Right kidney (tissue), 1 donor: ENCODE results near the gene LRFN4.

Experiments used
- DNase-seq: peaks from one replicate; pipeline ENCODE4 v3.0.0-alpha.2; 2016

The LRFN4 gene

DNA sequence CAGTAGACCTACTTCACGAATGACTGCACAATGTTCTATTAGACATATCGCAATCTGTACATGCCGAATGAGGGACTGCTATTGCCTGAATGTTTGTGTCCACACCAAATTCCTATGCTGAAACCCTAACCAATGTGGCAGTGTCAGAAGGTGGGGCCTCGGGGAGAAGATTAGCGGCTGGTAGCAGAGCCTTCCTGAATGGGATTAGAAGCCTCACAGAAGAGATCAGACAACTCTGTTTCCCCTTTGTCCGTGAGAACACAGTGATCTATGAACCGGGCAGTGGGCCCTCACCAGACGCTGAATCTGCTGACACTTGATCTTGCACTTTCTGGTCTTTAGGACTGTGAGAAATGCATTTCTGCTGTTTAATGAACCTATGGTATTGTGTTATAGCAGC is 33.1 kb downstream of the LRFN4 start:
- peak; percentile 44 for DNase-seq

- DNase-seq = no peak
Measured at GRCh38 chr11:66891851-66892660, 35.2 kb downstream of the LRFN4 start.

GRCh38 chr11:66892911-66893310 is 36.0 kb downstream of the LRFN4 start:
- DNase-seq = no peak

DNA sequence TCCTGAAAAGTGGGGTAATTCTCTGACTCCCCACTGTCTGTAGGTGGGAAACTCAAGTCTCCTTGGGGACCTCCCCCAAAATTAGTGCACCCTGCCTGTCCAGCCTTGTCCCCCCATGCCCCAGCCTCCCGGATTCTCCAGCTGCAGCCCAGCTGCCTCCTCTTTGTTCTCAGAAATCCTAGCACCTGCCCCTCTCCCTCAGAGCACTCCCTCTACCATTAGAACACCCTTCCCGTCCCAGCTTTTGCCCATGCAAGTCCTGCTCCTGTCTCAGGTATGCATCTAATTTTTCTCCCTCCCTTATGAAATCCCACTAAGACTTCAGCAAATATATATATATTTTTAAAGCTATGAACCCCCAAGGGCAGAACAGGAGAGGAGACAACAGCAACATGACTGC is 37.3 kb downstream of the LRFN4 start:
- no peak for DNase-seq

GRCh38 chr11:66901964-66902390 is 45.1 kb downstream of the LRFN4 start:
- no peak for DNase-seq

DNA sequence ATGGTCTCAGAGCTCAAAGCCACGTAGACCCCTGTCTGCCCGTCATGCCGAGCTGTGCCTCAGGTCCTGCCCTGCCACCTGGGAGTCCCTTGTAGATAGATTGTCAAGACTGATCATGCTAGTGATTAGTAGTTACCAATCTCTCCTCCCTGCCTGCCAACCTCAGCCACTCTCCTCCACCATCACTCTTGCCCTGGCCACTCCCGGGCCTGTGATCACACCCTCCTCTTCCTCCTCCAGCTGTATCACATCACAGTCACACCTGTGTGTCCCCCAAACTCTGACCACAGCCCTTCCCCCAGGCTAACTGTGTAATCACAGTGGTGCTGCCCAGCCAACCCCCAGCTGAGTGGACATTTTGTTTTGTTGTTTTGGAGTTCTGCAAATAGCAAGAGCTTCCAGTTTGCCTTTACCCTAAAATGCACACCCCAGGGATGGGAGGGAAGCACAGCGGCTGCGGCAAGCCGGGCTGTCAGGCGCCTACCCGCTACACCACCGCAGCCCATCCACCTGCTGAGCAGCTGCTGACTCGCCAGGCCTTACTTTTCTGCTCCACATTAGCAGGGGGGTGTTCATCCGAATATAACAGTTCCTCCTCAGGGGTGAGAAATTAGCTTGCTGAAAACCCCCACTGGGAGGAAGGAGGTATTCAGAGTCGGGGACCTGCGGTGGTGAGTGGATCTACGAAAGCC is 45.8 kb downstream of the LRFN4 start:
- no peak for DNase-seq

GRCh38 chr11:66904055-66904454 is 47.2 kb downstream of the LRFN4 start:
- DNase-seq = no peak

DNA sequence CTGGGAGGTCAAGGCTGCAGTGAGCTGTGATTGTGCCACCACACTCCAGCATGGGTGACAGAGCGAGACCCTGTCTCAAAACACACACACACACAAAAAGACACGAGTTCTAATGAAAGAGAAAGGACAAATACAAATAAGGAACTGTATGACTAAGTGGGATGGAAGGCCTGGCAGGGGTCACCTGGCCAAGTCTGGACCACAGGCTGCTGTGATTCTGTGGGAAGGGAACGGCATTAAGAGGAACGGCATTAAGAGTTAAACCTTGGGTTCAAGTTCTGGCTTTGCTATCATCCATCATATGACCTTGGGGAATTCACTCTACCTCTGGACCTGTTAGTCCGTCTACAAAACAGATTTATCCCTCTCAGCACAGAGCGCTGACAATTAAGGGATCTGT is 47.7 kb downstream of the LRFN4 start:
- DNase-seq = no peak

GRCh38 chr11:66904981-66905521 is 48.2 kb downstream of the LRFN4 start:
- DNase-seq = no peak

DNA sequence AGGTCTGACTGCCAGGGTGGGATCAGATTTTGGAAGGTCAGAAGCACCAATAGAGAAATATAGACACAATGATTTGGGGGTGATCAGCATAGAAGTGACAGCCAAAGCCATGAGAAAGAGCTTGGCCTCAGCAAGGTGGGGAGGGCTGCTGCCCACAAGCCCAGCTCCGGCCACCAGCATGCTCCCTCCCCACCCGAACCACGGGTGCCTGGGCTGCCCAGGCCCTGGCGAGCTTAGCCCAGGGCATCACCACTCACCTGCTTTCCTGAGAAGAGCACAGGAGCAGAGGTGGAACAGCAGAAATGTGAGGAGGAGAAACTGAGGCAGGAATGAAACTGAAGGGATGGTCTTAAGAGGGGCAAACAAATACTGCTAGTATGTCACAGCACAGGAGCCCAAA is 48.8 kb downstream of the LRFN4 start:
- DNase-seq = no peak

- no peak for DNase-seq
Measured at GRCh38 chr11:66906061-66906733, 49.3 kb downstream of the LRFN4 start.

DNA sequence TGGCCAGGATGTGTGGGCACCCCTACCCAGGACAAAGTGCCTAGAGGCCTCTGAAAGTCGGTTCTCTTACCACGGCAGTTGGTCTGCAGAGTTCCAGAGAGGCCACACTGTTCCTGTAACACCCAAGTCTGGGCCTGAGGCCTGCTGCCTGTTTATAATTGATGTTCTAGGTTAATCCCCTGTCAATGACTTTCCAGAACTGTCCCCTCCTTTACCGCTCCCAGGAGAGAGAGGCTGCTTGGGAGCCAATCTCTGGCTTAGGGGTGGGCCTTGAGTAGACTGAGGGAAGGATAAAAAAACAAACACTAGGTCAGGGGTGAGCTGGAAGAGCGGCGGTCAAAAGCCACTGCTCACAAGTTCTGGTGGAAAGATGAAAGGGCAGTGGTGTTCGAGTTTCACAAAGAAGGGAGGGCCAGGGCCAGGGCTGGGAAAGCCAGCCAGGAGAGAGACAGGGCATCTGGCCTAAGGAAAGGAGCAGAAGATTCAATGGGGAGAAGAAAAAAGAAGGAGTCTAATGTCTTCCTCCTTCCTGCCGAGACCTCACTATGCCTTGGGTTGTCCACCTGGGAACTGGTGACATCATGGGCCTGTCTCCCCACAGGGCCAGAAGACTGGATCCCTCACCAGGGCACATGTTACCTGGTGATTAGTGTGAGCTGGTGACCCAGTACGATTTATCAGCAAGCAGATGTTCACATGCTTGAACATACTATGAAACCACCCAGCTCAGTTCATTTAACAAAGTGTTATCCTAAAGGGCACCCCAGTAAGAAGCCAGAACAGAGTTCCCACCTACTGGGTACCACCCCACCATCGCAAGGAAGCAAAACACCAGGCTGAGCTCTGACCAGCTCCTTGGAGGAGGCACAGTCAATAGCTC is 51.1 kb downstream of the LRFN4 start:
- DNase-seq = peak; percentile 37

DNA sequence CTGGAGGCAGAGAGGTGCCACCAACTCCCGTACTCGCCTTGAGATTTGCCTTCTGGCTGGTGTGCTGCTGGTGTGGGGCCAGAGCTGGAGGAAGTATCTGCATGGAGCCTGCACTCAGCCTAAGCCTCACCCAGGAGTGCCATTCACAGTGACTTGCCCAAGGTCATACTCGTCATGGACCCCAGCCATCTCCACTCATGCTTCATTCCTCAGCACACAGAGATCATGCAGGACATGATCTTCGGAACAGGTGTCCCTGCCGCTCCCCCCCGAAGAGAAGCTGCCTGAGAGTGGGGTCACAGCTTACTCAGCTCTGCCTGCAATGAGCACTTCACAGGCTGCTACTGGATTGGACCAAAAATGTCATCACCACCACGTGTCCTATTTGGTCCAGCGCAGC is 52.3 kb downstream of the LRFN4 start:
- no peak for DNase-seq

- DNase-seq = no peak
Measured at GRCh38 chr11:66910016-66910415, 53.2 kb downstream of the LRFN4 start.
